ENCODE data around the gene CRAT. TPM values are rescaled to one million over a fixed set of nuclear protein-coding genes. Genes with fewer than 3 reads are reported as not detected.
A peak's percentile ranks its signal among the peaks of the same experiment; 100 is the strongest.
"Not testable (repeated sequence)": the region's sequence is repeated elsewhere in the genome, so short reads cannot be mapped to it uniquely, and the experiment has no call there.

CRAT gene
- total RNA-seq, 1 donor from 2014 or later, result 68.1 TPM

- intact Hi-C loops (cut with DNase I), result loop anchor here (1.0 to 2.0 kb wide), 4 partner anchors 35 to 470 kb away; no protein-coding TSS in a partner anchor
- DNase-seq (ENCODE audit: low spot score), result peak; percentile 93
Measured at GRCh38 chr9:129139993-129140396, 29.4 kb upstream of the CRAT start.

- intact Hi-C loops (cut with DNase I), result loop anchor here (1.0 kb wide), 1 partner anchor 471 kb away; no protein-coding TSS in a partner anchor
Measured at GRCh38 chr9:129139233-129139992, 28.8 kb upstream of the CRAT start.

GRCh38 chr9:129138476-129139232, 28.1 kb upstream of the CRAT start:
- peak; percentile 81 for DNase-seq (ENCODE audit: low spot score)
- intact Hi-C loops (cut with DNase I), result loop anchor here (1.0 kb wide), 2 partner anchors 196 to 472 kb away; no protein-coding TSS in a partner anchor

More at GRCh38 chr9:129139233-129139992, 28.8 kb upstream of the CRAT start:
- DNase-seq (ENCODE audit: low spot score), result peak; percentile 87

- intact Hi-C loops (cut with DNase I), result loop anchor here (1.0 kb wide), 1 partner anchor 196 kb away; no protein-coding TSS in a partner anchor
- DNase-seq (ENCODE audit: low spot score), result no peak
Measured at GRCh38 chr9:129138144-129138462, 27.5 kb upstream of the CRAT start.

- DNase-seq (ENCODE audit: low spot score), result no peak
- intact Hi-C loops (cut with DNase I), result loop anchor here (1.0 kb wide), 1 partner anchor 197 kb away; no protein-coding TSS in a partner anchor
Measured at GRCh38 chr9:129137292-129138143, 26.9 kb upstream of the CRAT start.

- intact Hi-C loops (cut with DNase I), result no loop called here
Measured at GRCh38 chr9:129136446-129137035, 25.9 kb upstream of the CRAT start.

GRCh38 chr9:129135476-129135875, 24.9 kb upstream of the CRAT start:
- no peak for DNase-seq (ENCODE audit: low spot score)
- intact Hi-C loops (cut with DNase I), result no loop called here

More at GRCh38 chr9:129136446-129137035, 25.9 kb upstream of the CRAT start:
- DNase-seq (ENCODE audit: low spot score), result no peak

- DNase-seq (ENCODE audit: low spot score), result no peak
- intact Hi-C loops (cut with DNase I), result loop anchor here (5.0 kb wide), 1 partner anchor 654 kb away; no protein-coding TSS in a partner anchor
Measured at GRCh38 chr9:129133082-129133481, 22.5 kb upstream of the CRAT start.

- intact Hi-C loops (cut with DNase I), result loop anchor here (5.0 kb wide), 1 partner anchor 656 kb away; no protein-coding TSS in a partner anchor
- DNase-seq (ENCODE audit: low spot score), result peak; percentile 91
Measured at GRCh38 chr9:129131300-129132145, 20.9 kb upstream of the CRAT start.

- intact Hi-C loops (cut with DNase I), result loop anchor here (5.0 kb wide), 1 partner anchor 657 kb away; no protein-coding TSS in a partner anchor
- no peak for DNase-seq (ENCODE audit: low spot score)
Measured at GRCh38 chr9:129130791-129131190, 20.2 kb upstream of the CRAT start.

- intact Hi-C loops (cut with DNase I), result loop anchor here (5.0 kb wide), 1 partner anchor 657 kb away; no protein-coding TSS in a partner anchor
- not testable (repeated sequence) for DNase-seq (ENCODE audit: low spot score)
Measured at GRCh38 chr9:129130271-129130670, 19.7 kb upstream of the CRAT start.

- intact Hi-C loops (cut with DNase I), result no loop called here
Measured at GRCh38 chr9:129128689-129129088, 18.1 kb upstream of the CRAT start.

GRCh38 chr9:129126749-129127618, 16.4 kb upstream of the CRAT start:
- intact Hi-C loops (cut with DNase I), result no loop called here
- no peak for DNase-seq (ENCODE audit: low spot score)

More at GRCh38 chr9:129128689-129129088, 18.1 kb upstream of the CRAT start:
- no peak for DNase-seq (ENCODE audit: low spot score)

- intact Hi-C loops (cut with DNase I), result no loop called here
- no peak for DNase-seq (ENCODE audit: low spot score)
Measured at GRCh38 chr9:129125478-129125877, 14.9 kb upstream of the CRAT start.

- intact Hi-C loops (cut with DNase I), result no loop called here
- no peak for DNase-seq (ENCODE audit: low spot score)
Measured at GRCh38 chr9:129124506-129125069, 14.0 kb upstream of the CRAT start.

- DNase-seq (ENCODE audit: low spot score); intact Hi-C loops (cut with DNase I): not testable (repeated sequence)
Measured at GRCh38 chr9:129122976-129123375, 12.4 kb upstream of the CRAT start.

- intact Hi-C loops (cut with DNase I), result no loop called here
- DNase-seq (ENCODE audit: low spot score), result no peak
Measured at GRCh38 chr9:129122133-129122532, 11.5 kb upstream of the CRAT start.

All from cardiac septum (tissue), 1 donor.